NCI-H524 (cell line): ENCODE data around the gene DHRS4L2.
"Not testable (repeated sequence)": the region's sequence is repeated elsewhere in the genome, so short reads cannot be mapped to it uniquely, and the experiment has no call there.

Source experiments
- DNase-seq, 2 experiments: peaks; one replicate each; lab custom pipeline; 2025; lab: John Stamatoyannopoulos, UW

DHRS4L2 gene

DNA sequence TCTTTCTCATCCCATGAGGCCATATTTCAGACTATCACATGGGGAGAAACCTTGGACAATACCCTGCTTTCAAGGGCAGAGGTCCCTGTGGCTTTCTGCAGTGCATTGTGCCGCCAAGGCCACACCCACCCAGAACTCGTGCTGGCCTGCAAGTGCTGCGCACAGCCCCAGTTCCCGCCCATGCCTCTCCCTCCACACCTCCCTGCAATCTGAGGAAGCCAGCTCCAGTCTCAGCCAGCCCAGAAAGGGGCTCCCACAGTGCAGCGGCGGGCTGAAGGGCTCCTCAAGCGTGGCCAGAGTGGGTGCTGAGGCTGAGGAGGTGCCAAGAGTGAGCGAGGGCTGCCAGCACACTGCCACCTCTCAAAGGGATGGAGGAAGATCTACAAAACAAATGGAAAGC lies 15.6 kb upstream of the DHRS4L2 start:
- DNase-seq = not testable (repeated sequence)

DNA sequence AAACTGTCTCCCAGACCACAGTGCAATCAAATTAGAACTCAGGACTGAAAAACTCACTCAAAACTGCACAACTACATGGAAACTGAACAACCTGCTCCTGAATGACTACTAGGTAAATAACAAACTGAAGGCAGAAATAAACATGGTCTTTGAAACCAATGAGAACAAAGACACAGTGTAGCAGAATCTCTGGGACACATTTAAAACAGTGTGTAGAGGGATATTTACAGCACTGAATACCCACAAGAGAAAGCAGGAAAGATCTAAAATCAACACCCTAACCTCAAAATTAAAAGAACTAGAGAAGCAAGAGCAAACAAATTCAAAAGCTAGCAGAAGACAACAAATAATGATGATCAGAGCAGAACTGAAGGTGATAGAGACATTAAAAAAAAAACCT lies 14.7 kb upstream of the DHRS4L2 start:
- not testable (repeated sequence) for DNase-seq

DNA sequence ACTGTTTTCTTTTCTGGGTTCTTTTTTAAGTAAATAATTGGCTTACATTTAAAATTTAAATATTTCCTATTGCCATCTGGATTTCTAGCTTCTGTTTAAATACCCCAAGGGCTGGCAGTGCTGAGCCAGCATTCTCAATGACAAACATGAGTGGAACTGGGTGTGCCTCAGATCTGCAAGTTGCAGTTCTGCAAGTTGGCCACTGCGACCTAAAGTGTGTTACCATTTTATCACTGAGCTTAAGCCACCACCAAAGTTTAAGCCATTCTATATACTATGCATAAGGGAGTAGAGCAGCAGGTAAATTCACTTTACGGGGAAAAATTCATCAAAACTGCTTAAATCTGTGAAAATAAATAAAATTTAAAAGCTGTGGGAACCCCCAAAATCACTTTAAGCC lies 11.5 kb upstream of the DHRS4L2 start:
- peak in 1 of 2 experiments; percentile 47 for DNase-seq

DNA sequence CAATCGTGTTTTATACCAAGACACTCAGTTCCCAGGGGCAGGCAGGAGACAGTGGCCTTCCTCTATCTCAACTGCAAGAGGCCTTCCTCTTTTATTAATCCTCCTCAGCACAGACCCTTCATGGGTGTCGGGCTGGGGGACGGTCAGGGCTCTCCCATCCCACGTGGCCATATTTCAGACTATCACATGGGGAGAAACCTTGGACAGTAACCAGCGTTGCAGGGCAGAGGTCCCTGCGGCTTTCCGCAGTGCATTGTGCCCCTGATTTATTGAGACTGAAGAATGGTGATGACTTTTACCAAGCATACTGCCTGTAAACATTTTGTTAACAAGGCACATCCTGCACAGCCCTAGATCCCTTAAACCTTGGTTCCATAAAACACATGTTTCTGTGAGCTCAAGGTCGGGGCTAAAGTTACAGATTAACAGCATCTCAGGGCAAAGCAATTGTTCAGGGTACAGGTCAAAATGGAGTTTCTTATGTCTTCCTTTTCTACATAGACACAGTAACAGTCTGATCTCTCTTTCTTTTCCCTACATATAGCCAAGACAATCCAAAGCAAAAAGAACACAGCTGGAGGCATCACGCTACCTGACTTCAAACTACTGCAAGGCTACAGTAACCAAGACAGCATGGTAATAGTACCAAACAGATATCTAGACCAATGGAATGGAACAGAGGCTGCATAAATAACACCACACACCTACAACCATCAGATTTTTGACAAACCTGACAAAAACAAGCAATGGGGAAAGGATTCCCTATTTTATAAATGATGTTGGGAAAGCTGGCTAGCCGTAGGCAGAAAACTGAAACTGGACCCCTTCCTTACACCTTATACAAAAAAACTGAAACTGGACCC lies 6.5 kb upstream of the DHRS4L2 start:
- not testable (repeated sequence) for DNase-seq

DNA sequence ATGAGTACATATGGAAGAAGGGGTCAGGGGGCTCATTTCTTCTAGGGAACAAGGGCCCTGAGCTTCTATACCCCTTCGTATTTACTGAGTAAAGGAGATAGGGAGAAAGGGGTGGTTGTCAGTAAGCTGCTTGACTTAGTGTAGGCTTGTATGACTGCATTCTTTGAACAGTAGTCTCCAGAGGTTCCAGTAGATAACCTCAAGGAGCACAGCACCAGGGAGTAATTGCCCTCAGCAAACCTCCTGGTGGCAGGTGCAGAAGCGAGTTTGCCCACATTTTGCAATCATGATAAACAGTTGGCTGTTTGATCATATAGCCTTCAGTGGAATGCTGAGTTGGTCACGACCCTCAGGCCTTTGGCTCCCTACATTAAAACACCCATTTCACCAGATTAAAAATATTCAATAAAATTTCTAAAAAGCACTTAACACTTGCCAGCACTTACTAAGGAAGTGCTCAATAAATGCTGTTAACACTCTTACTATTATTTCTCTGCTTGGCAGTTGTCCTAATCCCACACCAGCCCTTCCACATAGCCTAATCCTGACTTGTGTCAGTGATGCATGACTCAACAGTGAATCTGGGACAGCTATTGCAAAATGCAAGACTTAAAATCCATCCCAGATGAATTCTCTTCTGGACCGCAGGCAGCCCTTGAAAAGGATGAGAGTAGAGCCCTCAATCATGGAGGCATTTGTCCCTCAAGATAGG lies 3.7 kb upstream of the DHRS4L2 start:
- peak in 1 of 2 experiments; percentile 33 for DNase-seq

DNA sequence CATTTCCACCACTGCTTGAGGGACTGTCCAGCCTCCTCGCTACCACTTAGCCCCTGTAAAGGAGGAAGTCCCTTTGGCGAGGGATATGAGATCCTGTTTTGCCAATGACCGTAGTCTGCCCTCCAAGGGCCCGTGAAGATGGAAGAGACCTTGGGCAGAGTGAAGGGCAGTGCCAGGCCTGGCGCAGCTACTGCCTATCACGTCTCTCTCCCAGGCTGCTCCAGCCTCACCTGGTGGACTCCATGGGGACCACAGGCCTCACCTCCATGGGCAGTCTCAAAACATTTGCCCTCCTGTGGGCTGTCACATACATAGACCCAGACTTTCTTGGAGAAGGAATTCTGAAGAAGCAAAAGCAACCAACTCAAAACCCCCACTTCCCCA lies 514 bp upstream of the DHRS4L2 start:
- DNase-seq = not testable (repeated sequence)

DNA sequence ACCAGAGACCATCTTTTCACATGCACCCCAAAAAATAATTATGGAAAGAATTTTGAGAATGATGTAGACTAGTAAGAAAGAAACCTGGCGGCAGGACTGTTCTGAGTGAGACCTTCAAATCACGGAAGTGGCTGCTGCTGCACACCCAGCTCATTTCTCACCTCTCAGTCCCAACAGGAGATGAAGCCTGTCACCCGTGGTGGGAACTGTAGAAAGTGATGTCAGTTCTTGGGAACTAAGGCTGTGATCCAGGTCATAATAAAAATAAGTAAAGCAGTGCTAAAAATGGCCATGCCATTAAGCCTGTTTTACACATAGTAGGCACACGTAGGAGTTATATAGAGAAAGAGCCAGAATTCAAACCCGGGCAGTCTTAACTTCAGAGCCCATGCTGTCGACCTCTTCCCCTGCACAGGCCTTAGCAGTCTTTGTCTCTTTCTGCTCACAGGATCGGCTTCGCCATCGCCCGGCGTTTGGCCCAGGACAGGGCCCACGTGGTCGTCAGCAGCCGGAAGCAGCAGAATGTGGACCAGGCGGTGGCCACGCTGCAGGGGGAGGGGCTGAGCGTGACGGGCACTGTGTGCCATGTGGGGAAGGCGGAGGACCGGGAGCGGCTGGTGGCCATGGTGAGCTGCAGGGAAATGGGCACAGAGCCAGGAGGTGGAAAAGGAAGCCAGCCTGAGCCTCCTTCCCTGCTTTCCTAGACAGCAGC lies 1.2 kb downstream of the DHRS4L2 start:
- DNase-seq = peak; percentile 40 to 75

DNA sequence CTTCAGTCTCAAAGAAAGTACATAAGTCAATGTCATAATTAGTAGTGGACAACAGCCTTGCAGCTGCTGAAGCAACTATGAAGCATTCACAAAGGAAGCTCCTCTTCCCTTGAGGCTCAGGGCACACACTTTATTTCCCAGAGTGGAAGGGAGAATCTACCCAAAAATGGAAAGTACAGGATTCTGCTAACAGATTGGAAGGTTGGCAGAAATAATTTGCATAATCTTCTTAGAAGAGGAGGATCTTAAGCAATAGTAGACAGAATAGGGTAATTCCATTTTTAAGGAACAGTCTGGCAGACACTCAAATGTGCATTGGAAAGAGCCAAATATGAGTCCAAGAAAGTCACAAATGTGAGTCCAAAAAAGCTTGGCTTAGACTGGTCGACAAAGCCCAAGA lies 2.2 kb downstream of the DHRS4L2 start:
- DNase-seq = peak; percentile 68 to 86

DNA sequence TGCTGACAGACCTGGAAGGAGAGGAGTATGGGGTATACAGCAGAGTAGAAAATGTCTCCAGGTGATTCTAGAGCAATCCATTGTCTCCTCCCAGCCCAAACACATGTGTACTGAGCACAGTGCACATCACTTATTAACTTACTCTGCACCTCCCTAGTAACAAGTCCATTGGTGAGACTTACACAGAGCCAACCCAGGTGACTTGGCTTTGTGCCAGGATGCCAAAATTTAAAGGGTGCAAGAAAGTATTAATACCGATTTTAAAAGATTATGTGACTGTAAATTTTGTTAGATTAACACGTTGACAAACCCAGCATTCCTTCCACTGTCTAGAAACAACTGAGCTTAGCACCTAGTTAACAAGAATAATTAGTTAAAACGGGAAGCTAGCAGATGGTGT lies 4.3 kb downstream of the DHRS4L2 start:
- not testable (repeated sequence) for DNase-seq

DNA sequence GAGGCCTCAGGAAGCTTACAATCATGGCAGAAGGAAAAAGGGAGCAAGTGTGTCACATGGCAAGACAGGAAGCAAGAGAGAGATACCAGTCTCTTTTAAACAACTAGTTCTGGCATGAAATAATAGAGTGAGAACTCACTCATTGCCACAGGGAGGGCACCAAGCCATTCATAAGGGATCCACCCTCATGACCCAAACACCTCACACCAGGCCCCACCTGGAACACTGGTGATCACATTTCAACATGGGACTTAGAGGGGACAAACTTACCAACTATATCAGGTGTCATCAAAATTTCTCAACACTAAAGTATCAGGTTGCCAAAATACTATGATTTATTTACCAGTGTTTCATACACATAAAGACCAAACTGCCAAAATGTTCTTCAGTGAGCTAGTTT lies 7.3 kb downstream of the DHRS4L2 start:
- not testable (repeated sequence) for DNase-seq

DNA sequence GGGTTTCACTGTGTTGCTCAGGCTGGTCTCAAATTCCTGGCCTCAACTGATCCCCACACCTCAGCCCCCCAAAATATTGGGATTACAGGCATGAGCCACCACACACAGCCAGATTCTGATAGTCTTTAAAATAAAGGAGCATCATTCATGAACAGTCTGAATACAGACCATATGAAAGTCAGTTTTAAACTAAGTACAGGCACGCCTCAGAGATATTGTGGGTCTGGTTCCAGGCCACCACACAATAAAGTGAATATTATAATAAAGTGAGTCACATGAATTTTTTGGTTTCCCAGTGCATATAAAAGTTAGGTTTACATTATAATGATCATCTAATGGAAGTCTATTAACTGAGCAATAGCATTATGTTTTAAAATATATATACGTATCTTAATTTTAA lies 8.1 kb downstream of the DHRS4L2 start:
- DNase-seq = not testable (repeated sequence)

DNA sequence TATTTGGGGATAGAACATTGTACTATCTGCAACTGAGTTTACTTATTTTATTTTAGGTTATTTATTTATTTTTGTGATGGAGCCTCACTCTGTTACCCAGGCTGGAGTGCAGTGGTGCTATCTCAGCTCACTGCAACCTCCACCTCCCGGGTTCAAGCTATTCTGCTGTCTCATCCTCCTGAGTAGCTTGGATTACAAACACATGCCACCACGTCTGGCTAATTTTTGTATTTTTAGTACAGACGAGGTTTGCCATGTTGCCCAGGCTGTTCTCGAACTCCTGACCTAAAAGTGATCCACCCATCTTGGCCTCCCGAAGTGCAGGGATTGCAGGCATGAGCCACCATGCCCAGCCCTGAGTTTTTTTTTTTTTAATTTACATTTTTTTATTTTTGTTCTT lies 10.9 kb downstream of the DHRS4L2 start:
- DNase-seq = not testable (repeated sequence)

DNA sequence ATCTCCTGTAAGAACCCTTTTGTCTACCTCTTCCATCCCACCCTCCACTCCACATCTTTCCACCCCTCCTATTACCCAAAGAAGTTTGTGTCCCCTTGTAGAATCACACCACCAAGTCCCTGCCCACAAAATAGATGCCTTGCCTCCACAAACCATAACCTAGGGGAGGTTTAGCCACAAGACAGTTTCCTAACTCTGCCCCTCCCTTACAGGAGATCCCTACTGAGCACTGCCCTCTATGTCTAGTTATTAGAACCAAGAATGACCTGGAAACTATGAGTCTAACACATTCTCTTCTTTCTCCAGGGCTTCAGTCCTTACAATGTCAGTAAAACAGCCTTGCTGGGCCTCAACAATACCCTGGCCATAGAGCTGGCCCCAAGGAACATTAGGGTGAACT lies 12.3 kb downstream of the DHRS4L2 start:
- DNase-seq = not testable (repeated sequence)

DNA sequence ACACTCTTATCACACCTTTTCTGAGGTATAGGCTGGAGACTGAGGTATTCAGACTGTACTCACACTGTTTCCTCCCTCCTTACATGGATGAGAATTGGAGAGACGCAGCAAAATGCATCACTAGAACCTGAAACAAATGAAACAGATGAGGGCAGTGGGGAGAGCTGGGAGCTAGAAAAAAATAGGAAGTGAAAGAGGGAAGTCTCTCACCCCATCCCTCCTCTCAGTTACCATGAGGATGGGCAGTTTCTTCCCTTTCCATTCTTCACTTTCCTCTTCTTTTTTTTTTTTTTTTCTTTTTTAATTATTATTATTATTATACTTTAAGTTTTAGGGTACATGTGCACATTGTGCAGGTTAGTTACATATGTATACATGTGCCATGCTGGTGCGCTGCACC lies 12.9 kb downstream of the DHRS4L2 start:
- DNase-seq = not testable (repeated sequence)

DNA sequence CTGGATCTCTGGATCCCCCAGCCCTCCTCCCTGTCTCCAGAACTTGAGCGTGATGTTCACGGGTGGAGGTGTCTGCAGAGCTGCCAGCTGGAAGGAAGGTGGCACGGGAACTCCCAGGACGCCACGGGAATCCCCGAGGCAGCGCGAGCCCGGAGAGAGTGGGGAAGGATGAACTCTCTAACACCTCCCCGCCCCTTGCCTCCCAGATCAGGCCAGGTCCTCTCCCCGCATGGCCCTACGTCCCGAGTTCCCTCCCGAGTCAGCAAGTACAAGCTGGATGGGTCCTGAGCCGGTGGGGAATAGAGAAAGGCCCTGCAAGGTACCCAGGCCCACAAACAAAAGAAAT lies 17.7 kb downstream of the DHRS4L2 start:
- peak in 1 of 2 experiments; percentile 57 for DNase-seq

DNA sequence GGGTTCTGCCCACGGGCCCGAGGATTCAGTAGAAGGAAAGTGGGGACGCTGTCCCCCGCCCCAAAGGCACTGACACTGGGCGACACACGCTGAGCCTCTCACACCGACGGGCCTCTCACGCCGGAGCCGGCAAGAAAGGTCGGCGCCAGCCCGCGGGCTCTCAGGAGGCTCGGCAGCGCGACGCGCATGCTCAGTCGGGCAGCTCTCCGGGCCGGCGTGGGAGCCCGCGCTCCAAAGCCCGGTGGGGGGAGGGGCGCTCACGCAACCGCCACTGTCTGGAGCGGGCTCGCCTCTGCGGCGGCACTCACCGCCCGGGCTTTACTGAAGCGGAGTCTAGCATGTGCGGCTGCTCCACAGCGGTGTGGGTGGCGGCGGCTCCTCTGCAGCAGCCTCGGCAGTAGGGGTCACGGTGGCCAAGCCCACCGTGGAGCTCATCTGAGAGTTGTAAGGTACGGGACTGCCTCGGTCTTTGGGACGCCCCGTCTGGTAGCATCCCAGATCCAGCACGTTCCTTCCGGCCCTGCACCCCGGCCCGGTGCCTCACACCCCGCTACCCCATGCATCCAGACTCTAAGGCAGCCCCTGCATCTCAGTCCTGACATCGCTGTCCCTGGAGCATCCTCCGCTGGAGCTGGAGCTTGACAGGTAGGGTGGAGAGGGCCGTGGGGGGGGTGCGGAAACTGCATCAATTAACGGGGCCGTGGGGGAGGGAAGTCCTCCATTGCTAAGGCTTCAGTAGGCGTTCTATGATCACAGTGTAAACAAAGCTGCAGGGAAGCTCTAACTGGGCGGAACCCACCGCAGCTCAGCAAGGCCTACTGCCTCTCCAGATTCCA lies 18.3 kb downstream of the DHRS4L2 start:
- DNase-seq = peak; percentile 31 to 58

DNA sequence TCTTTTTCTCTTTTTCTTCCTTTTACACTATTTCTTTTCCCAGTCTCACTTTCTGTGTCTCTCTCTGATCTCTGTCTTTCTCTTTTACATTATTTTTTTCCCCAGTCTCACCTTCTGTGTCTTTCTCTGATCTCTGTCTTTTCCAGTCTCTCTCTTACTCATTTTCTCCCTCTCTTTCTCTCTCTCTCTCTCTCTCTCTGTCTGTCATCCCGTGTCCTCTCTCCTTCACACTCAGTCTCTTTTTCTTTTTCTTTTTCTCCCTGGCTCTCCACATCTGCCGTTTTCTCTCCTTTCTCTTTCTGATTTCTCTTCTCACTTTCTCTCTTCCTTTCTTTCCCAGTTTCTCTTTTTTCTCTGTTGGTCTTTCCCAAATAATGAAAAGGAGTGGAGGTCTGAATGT lies 22.3 kb downstream of the DHRS4L2 start:
- no peak for DNase-seq

DNA sequence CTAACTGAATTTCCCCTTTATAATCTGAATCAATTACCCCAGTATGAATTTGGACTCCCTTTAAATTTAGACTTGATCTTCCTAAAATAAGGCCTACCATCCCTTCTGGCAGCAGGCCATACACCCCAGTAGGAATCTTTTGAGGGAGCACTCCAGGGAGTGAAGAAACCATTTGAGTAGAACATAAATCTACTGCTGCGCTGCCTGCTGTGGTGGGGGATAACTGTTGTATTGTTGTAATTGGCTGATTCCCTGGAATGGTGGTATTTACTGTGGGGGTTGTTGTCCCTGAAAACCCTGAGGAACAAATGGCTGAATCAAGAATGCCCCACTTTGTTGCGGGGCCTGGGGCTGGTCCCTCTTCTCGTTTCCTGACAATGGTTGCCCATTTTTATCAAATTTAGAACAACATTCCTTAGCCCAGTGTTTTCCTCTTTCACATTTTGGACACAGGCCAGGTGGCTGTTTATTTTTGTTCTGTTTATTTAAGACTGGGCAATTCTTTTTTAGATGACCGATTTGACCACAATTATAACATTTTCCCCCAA lies 24.1 kb downstream of the DHRS4L2 start:
- DNase-seq = not testable (repeated sequence)

DNA sequence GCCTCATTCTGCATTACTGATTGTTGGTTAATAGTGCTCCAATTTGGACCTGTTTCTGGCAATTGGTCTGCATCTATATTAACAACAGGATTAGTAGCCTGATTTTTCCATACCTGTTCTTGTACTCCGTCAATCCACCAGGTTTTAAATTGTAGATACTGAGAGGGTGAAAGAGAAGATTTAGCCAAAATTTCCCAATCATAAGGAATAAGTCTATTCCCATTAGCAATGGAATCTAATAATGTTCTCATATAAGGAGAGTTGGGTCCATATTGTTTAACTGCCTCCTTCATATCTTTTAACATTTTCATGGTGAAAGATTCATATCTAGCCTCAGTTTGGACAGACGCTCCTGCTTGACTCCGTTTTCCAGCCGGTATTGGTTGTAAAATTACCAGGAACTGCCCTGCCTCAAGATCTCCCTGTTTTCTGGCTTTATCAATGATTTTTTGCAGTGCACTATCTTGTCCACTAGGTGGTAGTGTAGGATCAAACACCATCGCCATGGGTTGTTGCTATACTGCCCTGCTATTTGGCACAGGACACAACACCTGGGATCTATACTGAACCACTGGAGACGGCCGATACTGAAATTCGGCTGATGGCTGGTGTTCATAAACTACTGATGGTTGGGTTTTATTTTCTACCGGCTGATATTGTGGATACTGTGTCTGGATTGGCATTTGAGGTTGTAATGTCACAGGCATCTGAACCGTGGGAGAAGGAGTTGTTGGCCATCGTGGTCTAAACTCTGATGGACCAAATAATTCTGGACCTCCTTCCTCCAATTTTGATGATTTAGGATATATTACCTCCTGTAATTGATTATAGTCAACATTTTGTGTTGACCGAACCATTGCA lies 25.2 kb downstream of the DHRS4L2 start:
- DNase-seq = peak; percentile 67 to 89

DNA sequence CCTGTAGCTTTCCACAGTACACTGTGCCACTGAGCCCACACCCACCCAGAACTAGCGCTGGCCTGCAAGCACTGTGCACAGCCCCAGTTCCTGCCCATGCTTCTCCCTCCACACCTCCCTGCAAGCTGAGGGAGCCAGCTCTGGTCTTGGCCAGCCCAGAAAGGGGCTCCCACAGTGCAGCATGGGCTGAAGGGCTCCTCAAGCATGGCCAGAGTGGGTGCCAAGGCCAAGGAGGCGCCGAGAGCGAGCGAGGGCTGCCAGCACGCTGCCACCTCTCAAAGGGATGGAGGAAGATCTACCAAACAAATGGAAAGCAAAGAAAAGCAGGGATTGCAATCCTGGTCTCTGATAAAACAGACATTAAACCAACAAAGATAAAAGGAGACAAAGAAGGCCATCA lies 27.0 kb downstream of the DHRS4L2 start:
- DNase-seq = not testable (repeated sequence)
